Bronchial epithelial cell (primary cell): Measurements from ENCODE around the gene INPP5B. TPM values are rescaled to one million over a fixed set of nuclear protein-coding genes. Genes with fewer than 3 reads are reported as not detected.

Experiments used
- DNase-seq: peaks from one replicate; pipeline ENCODE4 v3.0.0-alpha.2; 2010; ENCODE audit warnings: low read depth
- FAIRE-seq: peaks from 2 replicates; lab custom pipeline; 2011; peaks lifted over from hg19 to GRCh38; lab: Jason Lieb, UNC
- H3K27me3 ChIP-seq: 2 replicates; pipeline ENCODE4 v1.5.1; 2011; ENCODE audit warnings: low read length; ENCODE audit not compliant: control insufficient read depth, insufficient read depth
- H3K36me3 ChIP-seq: 2 replicates; pipeline ENCODE4 v1.5.1; 2011; ENCODE audit warnings: low read length; ENCODE audit not compliant: control insufficient read depth, insufficient read depth
- H3K4me3 ChIP-seq: 2 replicates; pipeline ENCODE4 v1.5.1; 2011; ENCODE audit warnings: mild to moderate bottlenecking, low read depth, low read length, control low read depth
- total RNA-seq: library from RNA; depleted of rRNA; stranded (reverse); fragments of >200 nt; gene quantifications from 2 replicates; pipeline ENCODE4 v1.2.1, GENCODE V29; 2014
- TF ChIP-seq, protein P1 (sequence below): IDR thresholded peaks from 2 replicates; pipeline ENCODE4 v1.5.1; 2011; ENCODE audit warnings: mild to moderate bottlenecking, moderate library complexity, low read length, control low read depth, inconsistent platforms; ENCODE audit not compliant: insufficient read depth, severe bottlenecking

The INPP5B gene
- total RNA-seq, 1 donor from 2014 or later, result 8.4 TPM

DNA sequence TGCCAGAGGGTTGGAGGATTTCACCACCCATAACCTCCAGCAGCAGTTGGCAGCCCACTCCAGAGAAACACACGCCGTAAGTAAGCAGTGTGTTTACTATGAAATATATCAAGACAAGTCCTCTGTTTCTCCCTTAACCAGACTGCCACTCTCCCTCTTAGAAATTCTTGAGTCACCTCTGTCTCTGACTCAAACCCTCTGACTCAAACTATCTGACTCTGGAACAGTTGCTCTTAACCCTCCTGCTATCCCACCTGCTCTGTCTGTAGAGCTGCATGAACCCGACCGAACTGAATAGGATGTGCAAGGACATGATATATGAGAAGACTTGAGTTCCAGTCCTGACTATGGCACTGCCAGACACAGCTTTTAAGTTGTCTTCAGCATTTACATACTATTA lies 14.1 kb downstream of the INPP5B start:
- no peaks in the 10 kb centered on the region for H3K27me3 ChIP-seq
- no peak for FAIRE-seq
- TF ChIP-seq, protein P1, sequence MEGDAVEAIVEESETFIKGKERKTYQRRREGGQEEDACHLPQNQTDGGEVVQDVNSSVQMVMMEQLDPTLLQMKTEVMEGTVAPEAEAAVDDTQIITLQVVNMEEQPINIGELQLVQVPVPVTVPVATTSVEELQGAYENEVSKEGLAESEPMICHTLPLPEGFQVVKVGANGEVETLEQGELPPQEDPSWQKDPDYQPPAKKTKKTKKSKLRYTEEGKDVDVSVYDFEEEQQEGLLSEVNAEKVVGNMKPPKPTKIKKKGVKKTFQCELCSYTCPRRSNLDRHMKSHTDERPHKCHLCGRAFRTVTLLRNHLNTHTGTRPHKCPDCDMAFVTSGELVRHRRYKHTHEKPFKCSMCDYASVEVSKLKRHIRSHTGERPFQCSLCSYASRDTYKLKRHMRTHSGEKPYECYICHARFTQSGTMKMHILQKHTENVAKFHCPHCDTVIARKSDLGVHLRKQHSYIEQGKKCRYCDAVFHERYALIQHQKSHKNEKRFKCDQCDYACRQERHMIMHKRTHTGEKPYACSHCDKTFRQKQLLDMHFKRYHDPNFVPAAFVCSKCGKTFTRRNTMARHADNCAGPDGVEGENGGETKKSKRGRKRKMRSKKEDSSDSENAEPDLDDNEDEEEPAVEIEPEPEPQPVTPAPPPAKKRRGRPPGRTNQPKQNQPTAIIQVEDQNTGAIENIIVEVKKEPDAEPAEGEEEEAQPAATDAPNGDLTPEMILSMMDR, result no peak
- DNase-seq, result peak; percentile 93
- H3K36me3 ChIP-seq, result no peaks in the 10 kb centered on the region
- H3K4me3 ChIP-seq, result no peak overlapping the region

DNA sequence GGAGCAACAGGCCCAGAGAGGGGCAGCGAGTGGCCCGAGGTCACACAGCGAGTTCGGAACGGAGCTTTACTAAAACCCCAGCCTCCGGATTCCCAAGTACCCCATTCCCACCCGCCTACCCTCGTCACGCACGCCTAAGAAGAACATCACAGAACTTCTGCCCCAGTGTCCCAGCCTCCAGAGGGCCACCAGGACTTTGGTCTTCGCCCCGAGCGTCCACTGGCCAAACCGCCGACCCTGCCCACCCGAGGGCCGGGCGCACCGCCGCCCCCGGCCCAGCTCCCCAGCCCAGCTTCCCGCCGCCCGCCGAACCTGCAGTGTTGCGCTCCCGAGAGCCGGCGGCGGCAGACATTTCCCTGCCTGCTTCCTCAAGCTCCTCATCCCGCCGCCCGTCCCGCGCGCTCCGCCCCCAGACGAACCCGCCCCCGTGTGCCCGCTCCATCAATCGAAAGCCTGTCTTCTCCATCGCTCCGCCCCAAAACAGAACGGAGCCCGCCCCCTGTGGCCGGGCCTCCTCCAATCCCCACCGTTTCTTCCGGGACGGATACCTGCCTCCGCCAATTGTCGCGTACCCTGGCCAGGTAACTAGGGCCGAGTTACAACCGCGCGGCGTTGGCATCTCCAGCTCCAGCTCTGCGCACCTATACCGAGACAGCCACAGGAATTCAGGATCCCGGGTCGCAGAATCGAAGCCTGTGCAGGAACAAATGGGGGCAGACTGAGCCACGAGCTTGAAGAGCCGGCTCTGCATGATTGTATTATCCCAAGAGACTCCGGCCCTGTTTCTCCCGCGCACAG lies 15.3 kb downstream of the INPP5B start:
- TF ChIP-seq, protein P1, result no peak
- H3K27me3 ChIP-seq, result no peaks in the 10 kb centered on the region
- H3K36me3 ChIP-seq, result no peaks in the 10 kb centered on the region
- no peak for FAIRE-seq
- H3K4me3 ChIP-seq, result peak overlapping the region; percentile 84
- DNase-seq, result peak; percentile 91

DNA sequence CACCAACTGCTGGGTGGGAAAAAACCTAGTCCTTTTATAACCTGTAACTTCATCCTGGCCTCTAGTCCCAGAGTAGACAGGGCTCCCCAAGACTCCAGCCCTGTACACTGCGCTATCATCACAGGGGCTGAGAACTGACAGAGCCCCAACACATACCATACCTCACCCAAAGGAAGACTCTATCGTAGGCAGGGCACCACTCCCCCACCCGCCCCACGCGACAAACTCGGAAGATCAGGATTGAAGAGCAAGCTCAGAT lies 15.8 kb downstream of the INPP5B start:
- Histone ChIP-seq H3K27me3 (no peaks in the 10 kb centered on the region), H3K4me3 (peak overlapping the region; percentile 84), H3K36me3 (no peaks in the 10 kb centered on the region)
- DNase-seq, result no peak
- TF ChIP-seq, protein P1, result no peak
- no peak for FAIRE-seq

DNA sequence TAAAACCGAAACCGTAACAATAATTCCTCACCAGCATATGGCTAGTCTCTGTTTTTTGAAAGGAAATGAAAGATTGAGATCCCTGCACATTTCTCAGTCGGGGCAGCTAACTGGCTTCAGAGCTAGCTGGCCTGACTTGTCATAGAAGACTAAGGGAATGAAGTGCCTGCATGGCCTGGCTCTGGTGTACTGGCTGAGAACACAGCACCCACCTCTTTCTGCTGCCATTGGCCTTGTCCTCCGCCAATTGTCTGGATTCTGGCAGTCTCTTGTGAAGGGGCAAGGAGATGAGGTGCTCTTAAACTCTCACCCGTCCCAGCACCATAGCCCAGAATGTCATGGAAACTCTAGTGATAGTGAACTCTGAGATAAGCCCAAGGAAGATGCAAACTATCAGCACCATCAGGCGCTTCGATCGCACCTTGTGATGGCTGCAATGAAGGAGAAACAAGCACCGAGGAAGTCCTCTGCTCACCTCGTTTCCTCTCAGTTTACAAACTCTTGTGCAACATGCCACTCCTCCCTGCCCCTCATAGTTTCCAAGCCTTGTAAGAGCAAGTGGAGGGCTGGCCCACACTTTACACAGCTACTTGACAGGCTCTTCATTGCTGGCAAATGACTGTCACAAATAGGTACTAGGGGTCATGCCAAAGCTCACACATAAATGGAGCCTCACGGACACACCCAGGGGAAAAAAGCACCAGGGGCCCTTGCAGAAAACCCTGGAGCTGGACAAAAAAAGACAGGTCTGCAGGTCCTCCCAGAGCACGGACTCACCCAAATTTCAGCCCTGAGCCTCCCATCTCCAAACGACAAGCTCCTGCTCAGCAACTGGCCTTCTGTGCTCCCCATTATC lies 16.4 kb downstream of the INPP5B start:
- TF ChIP-seq, protein P1, result no peak
- DNase-seq (peak; percentile 57), FAIRE-seq (no peak)
- no peaks in the 10 kb centered on the region for H3K36me3 ChIP-seq
- H3K4me3 ChIP-seq, result peak overlapping the region; percentile 84
- H3K27me3 ChIP-seq, result no peaks in the 10 kb centered on the region

DNA sequence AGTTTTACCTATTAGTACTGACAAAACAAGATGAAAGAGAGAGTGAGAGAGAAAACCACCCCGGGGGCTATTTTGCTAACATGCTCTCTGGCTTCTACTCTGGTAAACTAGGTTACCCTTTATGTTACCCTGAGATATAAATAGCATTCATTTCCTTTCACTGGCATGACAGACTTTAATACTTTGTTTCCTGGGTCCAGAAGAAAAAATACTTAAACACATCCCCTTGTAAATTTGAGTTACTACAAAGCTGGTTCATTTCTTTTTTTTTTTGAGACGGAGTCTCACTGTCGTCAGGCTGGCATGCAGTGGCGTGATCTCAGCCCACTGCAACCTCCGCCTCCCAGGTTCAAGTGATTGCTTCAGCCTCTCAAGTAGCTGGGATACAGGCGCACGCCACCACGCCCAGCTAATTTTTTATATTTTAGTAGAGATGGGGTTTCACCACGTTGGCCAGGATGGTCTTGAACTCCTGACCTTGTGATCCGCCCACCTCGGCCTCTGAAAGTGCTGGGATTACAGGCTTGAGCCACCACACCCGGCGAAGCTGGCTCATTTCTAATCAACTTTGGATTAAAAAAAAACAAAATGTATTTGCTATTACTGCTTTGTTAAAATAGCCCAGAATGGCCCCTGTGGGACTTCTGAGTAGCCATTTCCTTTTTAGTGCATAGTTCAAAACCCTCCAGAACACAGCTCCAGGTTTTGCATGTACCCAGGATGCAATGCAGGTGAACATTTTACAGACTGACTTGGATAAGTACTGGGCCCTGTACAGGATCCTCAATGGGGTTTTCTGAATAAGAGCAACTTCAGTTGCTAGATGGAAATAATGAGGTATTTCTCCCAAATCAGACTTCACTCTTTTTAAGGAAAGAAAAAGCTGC lies 20.6 kb downstream of the INPP5B start:
- DNase-seq (no peak), FAIRE-seq (no peak)
- Histone ChIP-seq H3K4me3 (no peak overlapping the region), H3K27me3 (no peaks in the 10 kb centered on the region), H3K36me3 (no peaks in the 10 kb centered on the region)
- TF ChIP-seq, protein P1, result no peak
